ENCODE results near the gene SESTD1.

Gene SESTD1

DNA sequence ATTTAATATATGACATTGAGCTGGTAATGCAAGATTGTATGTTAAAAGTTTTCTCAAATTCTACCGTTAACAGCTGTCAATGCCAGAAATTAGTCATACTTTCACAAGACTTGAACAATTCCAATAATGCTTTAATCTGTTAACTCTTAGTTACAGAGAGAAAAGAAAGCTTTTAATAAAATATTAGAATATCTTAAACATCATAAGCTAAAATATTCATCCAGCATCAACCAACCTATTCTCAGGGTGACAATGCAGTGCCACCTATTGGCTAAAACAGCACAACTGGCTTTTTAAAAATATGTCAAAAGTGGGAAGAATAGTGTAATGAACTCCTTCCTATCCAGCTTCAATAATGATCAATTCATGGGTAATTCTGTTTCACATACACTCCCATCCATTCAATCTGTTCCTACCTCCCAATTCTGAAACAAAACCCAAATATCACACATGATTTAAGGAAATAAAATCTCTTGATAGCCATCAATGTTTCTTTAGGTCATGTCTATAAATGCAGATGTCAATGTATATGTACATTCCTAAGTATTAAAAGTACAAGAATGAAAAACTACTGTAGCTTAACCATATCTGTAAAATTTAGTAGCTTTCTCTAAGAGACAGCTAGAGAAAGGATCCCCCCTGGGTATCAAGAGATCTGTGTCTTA is 134.9 kb downstream of the SESTD1 start (continued):
- TF ChIP-seq ISL1 (CRISPR knock-in tag; IDR thresholded peaks at IDR 0.05) (no peak), GLIS3 (CRISPR knock-in tag; IDR thresholded peaks at IDR 0.05) (no peak), ZFP30 (CRISPR knock-in tag; IDR thresholded peaks at IDR 0.05) (no peak)

DNA sequence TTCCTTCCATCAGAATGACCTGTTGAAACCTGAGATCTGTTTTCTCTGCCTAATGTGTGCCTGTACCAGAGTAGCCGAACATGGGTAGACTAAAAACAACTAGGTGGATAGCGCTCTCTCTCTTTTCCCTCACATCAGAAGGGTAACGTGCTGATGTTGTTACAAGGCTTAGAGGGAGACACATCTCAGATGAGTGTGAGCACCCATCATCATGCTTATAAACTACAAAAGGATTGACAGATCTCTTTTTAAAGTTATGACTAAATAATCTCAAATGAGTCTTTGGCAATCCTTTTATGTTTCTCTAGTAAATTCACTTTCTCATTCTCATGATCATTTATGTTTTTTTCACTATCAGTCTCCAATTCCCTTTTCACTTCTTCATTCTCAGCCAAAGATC is 139.2 kb downstream of the SESTD1 start:
- ATAC-seq, result no peak
- TF ChIP-seq ZNF8 (CRISPR knock-in tag; IDR thresholded peaks at IDR 0.05) (no peak), ESRRG (CRISPR knock-in tag; IDR thresholded peaks at IDR 0.05) (no peak), ZFP3 (CRISPR knock-in tag; IDR thresholded peaks at IDR 0.05) (no peak), ZC3H10 (CRISPR knock-in tag; IDR thresholded peaks at IDR 0.05) (no peak), BACH2 (CRISPR knock-in tag; IDR thresholded peaks at IDR 0.05; ENCODE audit: borderline replicate concordance) (no peak), ZNF565 (CRISPR knock-in tag; conservative IDR thresholded peaks at IDR 0.05; ENCODE audit: low read depth) (no peak), CSDC2 (CRISPR knock-in tag; IDR thresholded peaks at IDR 0.05) (no peak), OSR1 (CRISPR knock-in tag; IDR thresholded peaks at IDR 0.05) (no peak), TOX (CRISPR knock-in tag; IDR thresholded peaks at IDR 0.05; ENCODE audit: borderline replicate concordance) (no peak), ARNTL (CRISPR knock-in tag; IDR thresholded peaks at IDR 0.05; ENCODE audit: borderline replicate concordance, low read depth) (no peak), GLIS3 (CRISPR knock-in tag; IDR thresholded peaks at IDR 0.05) (no peak)
- TF ChIP-seq, protein P1, sequence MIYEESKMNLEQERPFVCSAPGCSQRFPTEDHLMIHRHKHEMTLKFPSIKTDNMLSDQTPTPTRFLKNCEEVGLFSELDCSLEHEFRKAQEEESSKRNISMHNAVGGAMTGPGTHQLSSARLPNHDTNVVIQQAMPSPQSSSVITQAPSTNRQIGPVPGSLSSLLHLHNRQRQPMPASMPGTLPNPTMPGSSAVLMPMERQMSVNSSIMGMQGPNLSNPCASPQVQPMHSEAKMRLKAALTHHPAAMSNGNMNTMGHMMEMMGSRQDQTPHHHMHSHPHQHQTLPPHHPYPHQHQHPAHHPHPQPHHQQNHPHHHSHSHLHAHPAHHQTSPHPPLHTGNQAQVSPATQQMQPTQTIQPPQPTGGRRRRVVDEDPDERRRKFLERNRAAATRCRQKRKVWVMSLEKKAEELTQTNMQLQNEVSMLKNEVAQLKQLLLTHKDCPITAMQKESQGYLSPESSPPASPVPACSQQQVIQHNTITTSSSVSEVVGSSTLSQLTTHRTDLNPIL (CRISPR knock-in tag; IDR thresholded peaks at IDR 0.05; ENCODE audit: low read depth), result no peak
- TF ChIP-seq, protein P2, sequence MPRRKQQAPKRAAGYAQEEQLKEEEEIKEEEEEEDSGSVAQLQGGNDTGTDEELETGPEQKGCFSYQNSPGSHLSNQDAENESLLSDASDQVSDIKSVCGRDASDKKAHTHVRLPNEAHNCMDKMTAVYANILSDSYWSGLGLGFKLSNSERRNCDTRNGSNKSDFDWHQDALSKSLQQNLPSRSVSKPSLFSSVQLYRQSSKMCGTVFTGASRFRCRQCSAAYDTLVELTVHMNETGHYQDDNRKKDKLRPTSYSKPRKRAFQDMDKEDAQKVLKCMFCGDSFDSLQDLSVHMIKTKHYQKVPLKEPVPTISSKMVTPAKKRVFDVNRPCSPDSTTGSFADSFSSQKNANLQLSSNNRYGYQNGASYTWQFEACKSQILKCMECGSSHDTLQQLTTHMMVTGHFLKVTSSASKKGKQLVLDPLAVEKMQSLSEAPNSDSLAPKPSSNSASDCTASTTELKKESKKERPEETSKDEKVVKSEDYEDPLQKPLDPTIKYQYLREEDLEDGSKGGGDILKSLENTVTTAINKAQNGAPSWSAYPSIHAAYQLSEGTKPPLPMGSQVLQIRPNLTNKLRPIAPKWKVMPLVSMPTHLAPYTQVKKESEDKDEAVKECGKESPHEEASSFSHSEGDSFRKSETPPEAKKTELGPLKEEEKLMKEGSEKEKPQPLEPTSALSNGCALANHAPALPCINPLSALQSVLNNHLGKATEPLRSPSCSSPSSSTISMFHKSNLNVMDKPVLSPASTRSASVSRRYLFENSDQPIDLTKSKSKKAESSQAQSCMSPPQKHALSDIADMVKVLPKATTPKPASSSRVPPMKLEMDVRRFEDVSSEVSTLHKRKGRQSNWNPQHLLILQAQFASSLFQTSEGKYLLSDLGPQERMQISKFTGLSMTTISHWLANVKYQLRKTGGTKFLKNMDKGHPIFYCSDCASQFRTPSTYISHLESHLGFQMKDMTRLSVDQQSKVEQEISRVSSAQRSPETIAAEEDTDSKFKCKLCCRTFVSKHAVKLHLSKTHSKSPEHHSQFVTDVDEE (CRISPR knock-in tag; IDR thresholded peaks at IDR 0.05), result no peak
- TF ChIP-seq, protein P3, sequence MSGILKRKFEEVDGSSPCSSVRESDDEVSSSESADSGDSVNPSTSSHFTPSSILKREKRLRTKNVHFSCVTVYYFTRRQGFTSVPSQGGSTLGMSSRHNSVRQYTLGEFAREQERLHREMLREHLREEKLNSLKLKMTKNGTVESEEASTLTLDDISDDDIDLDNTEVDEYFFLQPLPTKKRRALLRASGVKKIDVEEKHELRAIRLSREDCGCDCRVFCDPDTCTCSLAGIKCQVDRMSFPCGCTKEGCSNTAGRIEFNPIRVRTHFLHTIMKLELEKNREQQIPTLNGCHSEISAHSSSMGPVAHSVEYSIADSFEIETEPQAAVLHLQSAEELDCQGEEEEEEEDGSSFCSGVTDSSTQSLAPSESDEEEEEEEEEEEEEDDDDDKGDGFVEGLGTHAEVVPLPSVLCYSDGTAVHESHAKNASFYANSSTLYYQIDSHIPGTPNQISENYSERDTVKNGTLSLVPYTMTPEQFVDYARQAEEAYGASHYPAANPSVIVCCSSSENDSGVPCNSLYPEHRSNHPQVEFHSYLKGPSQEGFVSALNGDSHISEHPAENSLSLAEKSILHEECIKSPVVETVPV (CRISPR knock-in tag; IDR thresholded peaks at IDR 0.05), result no peak
- TF ChIP-seq, protein P4, sequence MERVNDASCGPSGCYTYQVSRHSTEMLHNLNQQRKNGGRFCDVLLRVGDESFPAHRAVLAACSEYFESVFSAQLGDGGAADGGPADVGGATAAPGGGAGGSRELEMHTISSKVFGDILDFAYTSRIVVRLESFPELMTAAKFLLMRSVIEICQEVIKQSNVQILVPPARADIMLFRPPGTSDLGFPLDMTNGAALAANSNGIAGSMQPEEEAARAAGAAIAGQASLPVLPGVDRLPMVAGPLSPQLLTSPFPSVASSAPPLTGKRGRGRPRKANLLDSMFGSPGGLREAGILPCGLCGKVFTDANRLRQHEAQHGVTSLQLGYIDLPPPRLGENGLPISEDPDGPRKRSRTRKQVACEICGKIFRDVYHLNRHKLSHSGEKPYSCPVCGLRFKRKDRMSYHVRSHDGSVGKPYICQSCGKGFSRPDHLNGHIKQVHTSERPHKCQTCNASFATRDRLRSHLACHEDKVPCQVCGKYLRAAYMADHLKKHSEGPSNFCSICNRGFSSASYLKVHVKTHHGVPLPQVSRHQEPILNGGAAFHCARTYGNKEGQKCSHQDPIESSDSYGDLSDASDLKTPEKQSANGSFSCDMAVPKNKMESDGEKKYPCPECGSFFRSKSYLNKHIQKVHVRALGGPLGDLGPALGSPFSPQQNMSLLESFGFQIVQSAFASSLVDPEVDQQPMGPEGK (CRISPR knock-in tag; IDR thresholded peaks at IDR 0.05; ENCODE audit: borderline replicate concordance), result no peak

DNA sequence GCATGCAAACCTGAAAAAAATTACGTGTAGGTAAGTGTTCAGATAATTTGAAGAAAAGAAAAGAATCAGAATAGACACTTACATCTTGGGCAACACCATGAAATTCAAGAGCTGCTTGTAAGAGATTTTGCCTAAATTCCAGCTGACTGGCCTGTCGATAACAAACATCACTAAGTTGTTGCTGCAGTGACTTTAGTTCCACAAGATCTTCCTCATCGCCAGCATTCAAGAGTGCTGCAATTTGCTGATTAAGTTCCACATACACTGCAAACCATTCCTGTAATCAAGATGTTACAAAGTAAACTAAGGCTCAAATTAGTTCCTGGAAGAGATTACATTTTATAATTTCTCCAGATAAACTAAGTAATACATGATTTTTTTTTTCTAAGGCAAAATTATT is 140.3 kb downstream of the SESTD1 start:
- ATAC-seq, result no peak
- TF ChIP-seq PPARA (CRISPR knock-in tag; IDR thresholded peaks at IDR 0.05; ENCODE audit: borderline replicate concordance) (no peak), ZNF8 (CRISPR knock-in tag; IDR thresholded peaks at IDR 0.05) (no peak), SNAI2 (CRISPR knock-in tag; IDR thresholded peaks at IDR 0.05) (no peak), BACH2 (CRISPR knock-in tag; IDR thresholded peaks at IDR 0.05; ENCODE audit: borderline replicate concordance) (no peak), RARB (CRISPR knock-in tag; IDR thresholded peaks at IDR 0.05) (no peak), ZNF565 (CRISPR knock-in tag; conservative IDR thresholded peaks at IDR 0.05; ENCODE audit: low read depth) (no peak), OSR1 (CRISPR knock-in tag; IDR thresholded peaks at IDR 0.05) (no peak), ZFP3 (CRISPR knock-in tag; IDR thresholded peaks at IDR 0.05) (no peak)
- TF ChIP-seq, protein P2 (CRISPR knock-in tag; IDR thresholded peaks at IDR 0.05), result no peak

All from SK-N-SH treated with all-trans-retinoic acid at 6 μM for 48 hours (cell line).